ENCODE measurements around the gene CDHR2. TPM values are rescaled to one million over a fixed set of nuclear protein-coding genes. Genes with fewer than 3 reads are reported as not detected.
A peak's percentile ranks its signal among the peaks of the same experiment; 100 is the strongest.

Gene CDHR2
- total RNA-seq, 1 experiment from 2014 or later = 0.63 TPM

DNA sequence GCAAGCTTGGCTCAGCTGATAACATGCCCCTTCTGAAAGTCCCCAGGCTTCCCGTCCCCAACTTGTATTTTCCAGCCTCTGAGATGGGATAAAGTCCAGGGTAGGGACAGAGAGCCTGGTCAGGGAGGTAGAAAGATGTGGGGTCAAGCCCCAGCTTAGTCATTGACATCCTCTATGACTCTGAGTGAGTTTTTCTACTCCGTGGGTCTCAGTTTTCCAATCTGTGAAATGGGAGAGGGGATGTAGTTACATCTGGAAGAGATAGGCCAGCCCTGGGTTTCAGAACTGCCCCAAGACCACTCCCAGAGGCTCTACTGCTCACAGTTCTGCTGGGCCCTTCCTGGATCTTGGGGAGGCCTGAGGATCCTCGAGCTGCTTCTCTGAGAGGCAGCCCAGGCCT lies 57.7 kb downstream of the CDHR2 start:
- H3K4me3 Mint-ChIP-seq = no peak overlapping the region
- H3K36me3 Mint-ChIP-seq = no peaks in the 10 kb centered on the region
- H3K4me1 Mint-ChIP-seq = peaks cover 26% of the 10 kb centered on the region
- peaks cover 23% of the 10 kb centered on the region for H3K27me3 Mint-ChIP-seq (ENCODE audit: low read depth)
- no peak overlapping the region for H3K27ac Mint-ChIP-seq
- ChIA-PET CTCF (interaction anchor here (0.6 to 1.8 kb wide), 5 partner anchors 9 to 485 kb away, joined by 3 to 7 read pairs (median 5); partner anchors contain the start of gene CLTB), POLR2A (no interaction called here)
- H3K9me3 Mint-ChIP-seq = no peaks in the 10 kb centered on the region
- DNase-seq (ENCODE audit: low spot score) (no peak), ATAC-seq (no peak)
- TF ChIP-seq, protein P1, sequence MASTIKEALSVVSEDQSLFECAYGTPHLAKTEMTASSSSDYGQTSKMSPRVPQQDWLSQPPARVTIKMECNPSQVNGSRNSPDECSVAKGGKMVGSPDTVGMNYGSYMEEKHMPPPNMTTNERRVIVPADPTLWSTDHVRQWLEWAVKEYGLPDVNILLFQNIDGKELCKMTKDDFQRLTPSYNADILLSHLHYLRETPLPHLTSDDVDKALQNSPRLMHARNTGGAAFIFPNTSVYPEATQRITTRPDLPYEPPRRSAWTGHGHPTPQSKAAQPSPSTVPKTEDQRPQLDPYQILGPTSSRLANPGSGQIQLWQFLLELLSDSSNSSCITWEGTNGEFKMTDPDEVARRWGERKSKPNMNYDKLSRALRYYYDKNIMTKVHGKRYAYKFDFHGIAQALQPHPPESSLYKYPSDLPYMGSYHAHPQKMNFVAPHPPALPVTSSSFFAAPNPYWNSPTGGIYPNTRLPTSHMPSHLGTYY (CRISPR knock-in tag; IDR thresholded peaks at IDR 0.05) = no peak
- TF ChIP-seq EMX1 (CRISPR knock-in tag; IDR thresholded peaks at IDR 0.05) (no peak), SP1 (CRISPR knock-in tag; conservative IDR thresholded peaks at IDR 0.05) (no peak), ZNF416 (CRISPR knock-in tag; IDR thresholded peaks at IDR 0.05) (no peak), GRHL2 (CRISPR knock-in tag; IDR thresholded peaks at IDR 0.05; ENCODE audit: insufficient replicate concordance, severe bottlenecking) (no peak)
- TF ChIP-seq, protein P2, sequence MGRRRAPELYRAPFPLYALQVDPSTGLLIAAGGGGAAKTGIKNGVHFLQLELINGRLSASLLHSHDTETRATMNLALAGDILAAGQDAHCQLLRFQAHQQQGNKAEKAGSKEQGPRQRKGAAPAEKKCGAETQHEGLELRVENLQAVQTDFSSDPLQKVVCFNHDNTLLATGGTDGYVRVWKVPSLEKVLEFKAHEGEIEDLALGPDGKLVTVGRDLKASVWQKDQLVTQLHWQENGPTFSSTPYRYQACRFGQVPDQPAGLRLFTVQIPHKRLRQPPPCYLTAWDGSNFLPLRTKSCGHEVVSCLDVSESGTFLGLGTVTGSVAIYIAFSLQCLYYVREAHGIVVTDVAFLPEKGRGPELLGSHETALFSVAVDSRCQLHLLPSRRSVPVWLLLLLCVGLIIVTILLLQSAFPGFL (CRISPR knock-in tag; IDR thresholded peaks at IDR 0.05; ENCODE audit: borderline replicate concordance) = no peak
- TF ChIP-seq, protein P3, sequence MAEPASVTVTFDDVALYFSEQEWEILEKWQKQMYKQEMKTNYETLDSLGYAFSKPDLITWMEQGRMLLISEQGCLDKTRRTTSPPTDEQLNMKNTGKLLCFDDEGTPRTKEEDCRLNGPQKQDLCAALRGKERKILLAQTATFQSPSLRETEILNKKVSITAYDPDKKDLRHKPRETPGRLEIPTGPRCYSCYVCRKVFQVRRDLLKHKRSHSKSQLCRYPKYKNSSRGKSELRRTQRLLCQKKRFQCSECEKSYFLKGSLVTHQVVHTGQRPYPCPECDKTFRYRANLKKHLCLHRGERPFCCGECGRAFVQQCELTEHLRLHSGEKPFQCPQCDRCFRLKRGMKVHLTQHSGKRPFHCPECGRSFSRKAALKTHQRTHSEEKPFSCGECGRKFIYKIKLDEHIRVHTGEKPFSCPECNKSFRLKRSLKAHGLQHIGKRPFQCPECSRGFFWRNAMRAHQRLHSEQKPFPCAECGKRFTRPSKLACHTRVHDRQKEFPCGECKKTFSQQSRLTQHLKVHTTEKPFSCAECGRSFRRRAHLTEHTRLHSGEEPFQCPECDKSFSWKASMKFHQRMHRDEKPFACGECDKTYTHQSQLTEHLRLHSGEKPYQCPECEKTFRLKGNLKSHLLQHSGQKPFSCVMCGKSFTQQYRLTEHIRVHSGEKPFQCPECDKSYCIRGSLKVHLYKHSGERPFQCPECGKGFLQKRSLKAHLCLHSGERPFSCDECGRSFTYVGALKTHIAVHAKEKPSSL (CRISPR knock-in tag; conservative IDR thresholded peaks at IDR 0.05) = no peak
- TF ChIP-seq, protein P4, sequence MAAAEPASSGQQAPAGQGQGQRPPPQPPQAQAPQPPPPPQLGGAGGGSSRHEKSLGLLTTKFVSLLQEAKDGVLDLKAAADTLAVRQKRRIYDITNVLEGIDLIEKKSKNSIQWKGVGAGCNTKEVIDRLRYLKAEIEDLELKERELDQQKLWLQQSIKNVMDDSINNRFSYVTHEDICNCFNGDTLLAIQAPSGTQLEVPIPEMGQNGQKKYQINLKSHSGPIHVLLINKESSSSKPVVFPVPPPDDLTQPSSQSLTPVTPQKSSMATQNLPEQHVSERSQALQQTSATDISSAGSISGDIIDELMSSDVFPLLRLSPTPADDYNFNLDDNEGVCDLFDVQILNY (CRISPR knock-in tag; IDR thresholded peaks at IDR 0.05) = no peak

DNA sequence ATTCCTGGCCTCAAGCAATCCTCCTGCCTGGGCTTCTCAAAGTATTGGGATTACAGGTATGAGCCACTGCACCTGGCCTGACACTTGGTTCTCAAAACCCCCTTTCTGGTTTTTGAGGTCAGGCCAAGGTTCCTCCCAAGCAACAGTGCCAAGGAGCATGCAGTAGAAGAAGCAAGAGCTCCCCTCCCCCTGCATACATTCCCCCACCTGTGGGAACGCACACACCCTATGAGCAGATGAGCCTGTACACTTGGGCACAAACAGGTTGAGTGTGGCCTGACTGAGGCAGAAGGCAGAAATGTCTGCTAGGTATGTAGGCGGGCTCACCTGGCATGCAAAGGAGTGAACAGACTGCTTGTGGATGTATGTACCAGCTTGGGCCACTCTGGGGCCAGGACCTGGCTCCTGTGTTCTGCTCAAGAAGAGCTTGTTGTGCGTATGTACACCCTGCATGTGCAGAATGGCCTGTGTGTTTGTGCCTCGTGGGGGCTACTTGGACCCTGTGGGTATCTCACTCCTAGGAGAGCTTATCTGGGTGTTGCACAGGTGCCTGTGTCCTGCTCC lies 59.1 kb downstream of the CDHR2 start:
- ATAC-seq (no peak), DNase-seq (ENCODE audit: low spot score) (no peak)
- H3K4me3 Mint-ChIP-seq = peak overlapping the region; percentile 91; the same call in 1 of the 2 replicates
- no peak for TF ChIP-seq NR3C1 (CRISPR knock-in tag; conservative IDR thresholded peaks at IDR 0.05; ENCODE audit: low read depth)
- TF ChIP-seq TEAD4 (CRISPR knock-in tag; IDR thresholded peaks at IDR 0.05) = no peak
- no peak for TF ChIP-seq CREM (CRISPR knock-in tag; IDR thresholded peaks at IDR 0.05)
- TF ChIP-seq, protein P4 (CRISPR knock-in tag; IDR thresholded peaks at IDR 0.05) = no peak
- no peak for TF ChIP-seq KAT7 (CRISPR knock-in tag; IDR thresholded peaks at IDR 0.05; ENCODE audit: borderline replicate concordance)
- TF ChIP-seq, protein P5, sequence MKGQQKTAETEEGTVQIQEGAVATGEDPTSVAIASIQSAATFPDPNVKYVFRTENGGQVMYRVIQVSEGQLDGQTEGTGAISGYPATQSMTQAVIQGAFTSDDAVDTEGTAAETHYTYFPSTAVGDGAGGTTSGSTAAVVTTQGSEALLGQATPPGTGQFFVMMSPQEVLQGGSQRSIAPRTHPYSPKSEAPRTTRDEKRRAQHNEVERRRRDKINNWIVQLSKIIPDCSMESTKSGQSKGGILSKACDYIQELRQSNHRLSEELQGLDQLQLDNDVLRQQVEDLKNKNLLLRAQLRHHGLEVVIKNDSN (CRISPR knock-in tag; IDR thresholded peaks at IDR 0.05) = no peak
- TF ChIP-seq, protein P6, sequence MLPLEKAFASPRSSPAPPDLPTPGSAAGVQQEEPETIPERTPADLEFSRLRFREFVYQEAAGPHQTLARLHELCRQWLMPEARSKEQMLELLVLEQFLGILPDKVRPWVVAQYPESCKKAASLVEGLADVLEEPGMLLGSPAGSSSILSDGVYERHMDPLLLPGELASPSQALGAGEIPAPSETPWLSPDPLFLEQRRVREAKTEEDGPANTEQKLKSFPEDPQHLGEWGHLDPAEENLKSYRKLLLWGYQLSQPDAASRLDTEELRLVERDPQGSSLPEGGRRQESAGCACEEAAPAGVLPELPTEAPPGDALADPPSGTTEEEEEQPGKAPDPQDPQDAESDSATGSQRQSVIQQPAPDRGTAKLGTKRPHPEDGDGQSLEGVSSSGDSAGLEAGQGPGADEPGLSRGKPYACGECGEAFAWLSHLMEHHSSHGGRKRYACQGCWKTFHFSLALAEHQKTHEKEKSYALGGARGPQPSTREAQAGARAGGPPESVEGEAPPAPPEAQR (CRISPR knock-in tag; IDR thresholded peaks at IDR 0.05) = no peak
- TF ChIP-seq, protein P7, sequence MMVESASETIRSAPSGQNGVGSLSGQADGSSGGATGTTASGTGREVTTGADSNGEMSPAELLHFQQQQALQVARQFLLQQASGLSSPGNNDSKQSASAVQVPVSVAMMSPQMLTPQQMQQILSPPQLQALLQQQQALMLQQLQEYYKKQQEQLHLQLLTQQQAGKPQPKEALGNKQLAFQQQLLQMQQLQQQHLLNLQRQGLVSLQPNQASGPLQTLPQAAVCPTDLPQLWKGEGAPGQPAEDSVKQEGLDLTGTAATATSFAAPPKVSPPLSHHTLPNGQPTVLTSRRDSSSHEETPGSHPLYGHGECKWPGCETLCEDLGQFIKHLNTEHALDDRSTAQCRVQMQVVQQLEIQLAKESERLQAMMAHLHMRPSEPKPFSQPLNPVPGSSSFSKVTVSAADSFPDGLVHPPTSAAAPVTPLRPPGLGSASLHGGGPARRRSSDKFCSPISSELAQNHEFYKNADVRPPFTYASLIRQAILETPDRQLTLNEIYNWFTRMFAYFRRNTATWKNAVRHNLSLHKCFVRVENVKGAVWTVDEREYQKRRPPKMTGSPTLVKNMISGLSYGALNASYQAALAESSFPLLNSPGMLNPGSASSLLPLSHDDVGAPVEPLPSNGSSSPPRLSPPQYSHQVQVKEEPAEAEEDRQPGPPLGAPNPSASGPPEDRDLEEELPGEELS (CRISPR knock-in tag; IDR thresholded peaks at IDR 0.05) = no peak
- TF ChIP-seq, protein P8, sequence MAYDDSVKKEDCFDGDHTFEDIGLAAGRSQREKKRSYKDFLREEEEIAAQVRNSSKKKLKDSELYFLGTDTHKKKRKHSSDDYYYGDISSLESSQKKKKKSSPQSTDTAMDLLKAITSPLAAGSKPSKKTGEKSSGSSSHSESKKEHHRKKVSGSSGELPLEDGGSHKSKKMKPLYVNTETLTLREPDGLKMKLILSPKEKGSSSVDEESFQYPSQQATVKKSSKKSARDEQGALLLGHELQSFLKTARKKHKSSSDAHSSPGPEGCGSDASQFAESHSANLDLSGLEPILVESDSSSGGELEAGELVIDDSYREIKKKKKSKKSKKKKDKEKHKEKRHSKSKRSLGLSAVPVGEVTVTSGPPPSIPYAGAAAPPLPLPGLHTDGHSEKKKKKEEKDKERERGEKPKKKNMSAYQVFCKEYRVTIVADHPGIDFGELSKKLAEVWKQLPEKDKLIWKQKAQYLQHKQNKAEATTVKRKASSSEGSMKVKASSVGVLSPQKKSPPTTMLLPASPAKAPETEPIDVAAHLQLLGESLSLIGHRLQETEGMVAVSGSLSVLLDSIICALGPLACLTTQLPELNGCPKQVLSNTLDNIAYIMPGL (CRISPR knock-in tag; IDR thresholded peaks at IDR 0.05) = no peak
- TF ChIP-seq FOXJ3 (CRISPR knock-in tag; IDR thresholded peaks at IDR 0.05; ENCODE audit: borderline replicate concordance) = no peak
- TF ChIP-seq SP1 (CRISPR knock-in tag; conservative IDR thresholded peaks at IDR 0.05) = no peak
- H3K27ac Mint-ChIP-seq = no peak overlapping the region
- peaks cover 29% of the 10 kb centered on the region for H3K4me1 Mint-ChIP-seq
- POLR2A ChIA-PET = interaction anchor here (0.9 kb wide), 1 partner anchor 12 kb away, joined by 3 read pairs; no protein-coding TSS in a partner anchor
- H3K36me3 Mint-ChIP-seq = no peaks in the 10 kb centered on the region
- CTCF ChIA-PET = interaction anchor here (0.6 to 1.7 kb wide), 4 partner anchors 12 to 160 kb away, joined by 3 to 11 read pairs (median 4); no protein-coding TSS in a partner anchor
- no peaks in the 10 kb centered on the region for H3K9me3 Mint-ChIP-seq
- peaks cover 23% of the 10 kb centered on the region for H3K27me3 Mint-ChIP-seq (ENCODE audit: low read depth)
